ENCODE data around the gene MFSD6L.
A peak's percentile ranks its signal among the peaks of the same experiment; 100 is the strongest.

Gene MFSD6L

DNA sequence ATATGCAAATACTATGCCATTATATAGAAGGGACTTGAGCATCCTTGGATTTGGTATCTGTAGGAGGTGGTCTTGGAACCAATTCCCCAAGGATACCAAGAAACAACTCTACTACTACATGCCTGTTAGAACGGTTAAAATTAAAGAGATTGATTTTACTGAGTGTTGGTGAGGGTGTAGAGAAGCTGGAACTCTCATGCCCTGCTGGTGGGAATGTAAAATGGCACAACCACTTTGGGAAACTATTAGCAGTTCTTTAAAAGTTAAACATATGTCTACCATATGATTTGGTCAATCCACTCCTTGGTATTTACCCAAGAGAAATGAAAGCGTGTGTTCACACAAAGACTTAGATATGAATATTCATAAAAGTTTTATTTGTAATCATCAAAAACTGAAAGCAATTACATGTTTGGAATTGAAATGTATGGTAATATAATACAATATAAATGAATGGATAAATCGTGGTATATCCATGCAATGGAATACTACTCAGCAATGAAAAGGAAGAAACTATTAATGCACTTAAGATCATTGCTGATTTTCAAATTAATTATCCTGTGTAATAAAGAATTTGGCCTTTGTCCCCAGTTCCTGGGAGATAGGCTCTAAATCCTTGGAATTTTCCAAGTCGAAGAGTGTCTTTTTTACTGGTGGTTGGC is 7.8 kb downstream of the MFSD6L start:
- no peak for DNase-seq

DNA sequence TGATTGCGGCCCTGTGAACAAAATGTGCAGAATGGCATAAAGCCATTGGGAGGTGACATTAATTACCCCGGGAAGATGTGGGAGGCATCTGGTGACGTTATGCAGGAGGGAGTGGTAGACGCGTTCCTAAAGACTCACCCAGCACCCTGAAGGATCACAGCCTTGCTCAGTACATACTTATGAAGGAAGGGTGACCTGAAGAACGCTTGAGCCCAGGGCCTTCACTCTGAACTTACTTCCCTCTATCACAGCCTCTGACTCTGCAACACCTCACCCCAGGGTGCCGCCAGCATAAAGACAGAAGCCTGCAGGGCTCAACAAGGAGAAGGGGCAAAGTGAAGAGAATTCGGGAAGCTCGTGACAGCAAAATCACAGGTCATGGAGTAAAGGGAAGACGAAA is 9.4 kb downstream of the MFSD6L start:
- no peak for DNase-seq

DNA sequence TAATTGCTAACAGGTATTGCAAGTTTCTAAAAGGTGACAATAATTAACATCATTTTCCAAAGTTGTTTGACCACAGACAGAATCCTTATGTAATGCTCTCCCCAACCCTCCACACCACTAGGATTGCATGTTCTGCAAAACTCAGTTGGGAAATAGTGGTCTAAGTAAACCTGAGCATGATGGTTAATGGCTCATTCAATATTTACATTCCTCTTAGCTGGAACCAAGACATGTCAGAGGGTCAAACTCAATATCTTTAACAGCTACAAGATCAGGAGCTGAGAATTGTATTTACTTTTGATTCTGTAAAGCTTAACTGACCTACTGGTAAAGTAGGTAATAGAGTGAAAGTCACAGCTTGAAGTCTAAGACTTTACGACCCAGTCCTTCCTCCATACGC is 10.2 kb downstream of the MFSD6L start:
- DNase-seq, result no peak

DNA sequence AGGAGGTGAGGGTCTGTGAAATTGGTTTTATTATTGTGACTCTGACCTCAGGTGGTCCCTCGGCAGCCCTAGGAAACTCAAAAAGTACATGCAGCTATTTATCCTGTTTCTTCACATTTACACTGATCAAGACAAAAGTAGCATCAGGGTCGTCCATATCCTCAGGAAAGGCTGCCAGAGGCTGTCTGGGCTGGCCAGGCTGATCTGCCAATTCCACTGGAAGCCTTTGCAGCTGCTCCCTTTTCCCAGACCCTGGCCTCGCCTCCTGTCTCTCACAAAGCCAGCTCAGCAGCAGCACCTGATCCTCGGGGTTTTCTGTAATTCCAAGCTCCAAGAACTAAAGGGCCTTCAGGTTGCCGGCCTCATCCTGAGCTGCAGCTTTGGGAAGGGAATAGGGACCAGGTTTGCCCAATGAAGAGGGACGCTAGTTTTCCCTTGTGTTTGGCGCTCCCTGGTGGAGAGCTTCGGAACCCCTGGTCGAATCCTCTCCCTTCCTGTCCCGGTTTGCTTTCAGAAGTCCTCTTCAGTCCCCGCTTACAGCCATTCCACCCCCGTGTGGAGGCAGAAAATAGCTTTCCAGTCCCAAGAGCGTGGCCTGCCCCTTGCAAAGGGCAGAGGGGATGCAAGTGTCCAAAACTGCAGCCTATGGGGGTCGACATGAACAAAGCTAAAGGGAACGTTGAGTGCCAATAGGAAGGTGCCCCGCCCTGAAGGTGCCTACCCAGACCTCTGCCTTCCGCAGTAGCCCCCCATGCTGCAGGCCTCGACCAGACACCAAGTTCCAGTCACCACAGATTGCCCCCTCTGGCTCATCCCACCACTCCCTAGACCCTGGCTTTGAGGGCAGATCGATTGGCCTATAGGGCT is 13.4 kb downstream of the MFSD6L start:
- DNase-seq, result peak in 1 of 2 experiments; percentile 5

DNA sequence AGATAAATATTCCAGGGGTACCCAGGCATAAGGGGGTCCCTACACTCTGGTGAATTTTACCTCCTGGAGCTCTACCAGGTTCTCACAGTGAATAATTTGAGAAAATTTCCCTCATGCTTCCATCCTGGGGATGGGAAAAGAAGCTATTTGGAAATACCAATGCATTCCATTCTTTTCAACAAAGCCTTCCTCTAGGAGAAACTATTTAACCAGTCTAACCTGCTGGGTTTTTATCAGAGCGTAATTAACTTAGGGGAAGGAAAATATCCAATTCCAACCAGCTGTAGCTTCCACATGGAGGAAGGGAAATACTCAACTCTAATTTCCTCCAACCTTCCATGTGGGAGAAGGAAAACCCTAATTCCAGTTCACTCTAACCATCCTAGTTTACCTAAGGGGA is 17.0 kb downstream of the MFSD6L start:
- no peak for DNase-seq

DNA sequence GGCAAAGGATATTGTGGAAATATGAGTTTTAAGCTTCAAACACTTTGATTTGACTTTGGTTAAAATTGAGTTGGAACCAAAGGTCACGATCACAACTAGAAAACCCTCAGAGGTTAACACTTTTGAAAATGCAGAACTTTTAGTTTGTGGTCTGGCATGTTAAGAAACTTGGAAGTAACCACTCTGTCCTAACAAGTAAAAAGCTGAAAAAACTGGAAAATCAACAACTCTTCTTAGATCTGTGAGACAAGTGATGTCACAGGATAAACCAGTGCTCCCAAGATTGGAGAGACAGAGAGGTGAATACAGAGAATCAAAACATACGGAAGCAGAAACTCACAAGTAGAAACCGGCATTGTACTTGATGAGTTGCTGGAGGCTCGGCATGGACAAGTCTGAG is 17.4 kb downstream of the MFSD6L start:
- DNase-seq, result no peak

DNA sequence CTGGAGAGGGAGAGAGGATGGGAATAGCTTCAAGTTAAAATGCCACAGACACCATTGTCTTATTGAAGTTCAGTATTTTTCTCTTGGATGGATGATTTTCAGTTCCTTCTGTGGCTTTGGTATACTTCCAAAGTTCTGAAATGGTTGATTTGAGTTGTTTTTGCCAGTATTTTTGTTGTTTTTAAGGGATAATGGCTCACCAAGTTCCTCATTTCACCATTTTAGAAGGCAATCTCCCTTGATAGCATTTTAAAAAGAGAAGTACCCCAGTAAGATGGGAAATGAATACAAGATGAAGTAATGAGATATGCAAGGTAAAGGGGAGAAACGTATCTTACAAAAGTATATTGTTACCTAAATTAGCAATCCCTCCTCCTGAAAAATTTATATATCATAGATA is 22.3 kb downstream of the MFSD6L start:
- no peak for DNase-seq

DNA sequence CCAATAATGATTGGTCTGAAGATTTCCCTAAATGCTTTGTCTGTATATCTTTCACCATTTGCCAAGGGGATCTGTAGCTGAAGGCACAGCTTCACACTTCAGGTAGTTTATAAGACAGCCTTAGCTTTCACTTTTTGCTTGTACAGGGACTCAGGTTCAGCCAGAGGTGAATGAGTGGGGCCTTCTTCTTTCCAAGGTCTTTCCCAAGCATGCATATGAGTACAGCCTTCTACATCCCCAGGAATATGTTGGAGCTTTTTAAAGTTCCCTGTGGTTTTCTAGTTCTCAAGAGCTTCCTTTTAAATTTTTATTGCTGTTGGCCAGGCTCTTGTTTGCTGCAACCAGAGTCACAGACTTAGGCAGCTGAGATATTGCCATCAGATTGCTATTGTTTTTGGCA is 22.9 kb downstream of the MFSD6L start:
- DNase-seq, result no peak

DNA sequence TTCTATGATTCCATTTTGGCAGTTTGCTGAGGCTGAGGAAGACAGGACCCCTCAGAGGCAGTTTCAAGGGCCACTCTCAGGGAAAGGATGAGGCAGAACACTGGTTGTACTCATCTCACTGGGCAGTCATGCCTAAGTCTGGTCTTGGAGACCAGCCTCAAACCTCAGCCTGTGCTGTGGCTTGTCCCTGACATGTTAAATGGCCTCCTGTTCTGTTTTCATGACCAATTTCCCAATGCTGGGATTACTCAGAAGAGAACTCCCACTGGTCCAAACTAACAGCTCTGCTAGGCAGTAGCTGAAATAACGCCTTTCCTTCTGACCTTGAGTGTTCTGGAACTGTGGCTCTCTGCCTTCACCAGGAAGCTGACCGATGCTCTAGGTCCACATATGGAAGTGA is 32.4 kb downstream of the MFSD6L start:
- no peak for DNase-seq

DNA sequence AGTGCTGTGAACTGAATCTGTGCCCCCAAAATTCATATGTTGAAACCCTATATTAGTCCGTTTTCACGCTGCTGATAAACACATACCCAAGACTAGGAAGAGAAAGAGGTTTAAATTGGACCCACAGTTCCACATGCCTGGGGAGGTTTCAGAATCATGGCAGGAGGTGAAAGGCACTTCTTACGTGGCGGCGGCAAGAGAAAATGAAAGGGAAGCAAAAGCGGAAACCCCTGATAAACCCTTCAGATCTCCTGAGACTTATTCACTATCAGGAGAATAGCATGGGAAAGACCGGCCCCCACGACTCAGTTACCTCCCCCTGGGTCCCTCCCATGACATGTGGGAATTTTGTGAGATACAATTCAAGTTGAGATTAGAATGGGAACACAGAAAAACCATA is 37.2 kb downstream of the MFSD6L start:
- DNase-seq, result no peak

DNA sequence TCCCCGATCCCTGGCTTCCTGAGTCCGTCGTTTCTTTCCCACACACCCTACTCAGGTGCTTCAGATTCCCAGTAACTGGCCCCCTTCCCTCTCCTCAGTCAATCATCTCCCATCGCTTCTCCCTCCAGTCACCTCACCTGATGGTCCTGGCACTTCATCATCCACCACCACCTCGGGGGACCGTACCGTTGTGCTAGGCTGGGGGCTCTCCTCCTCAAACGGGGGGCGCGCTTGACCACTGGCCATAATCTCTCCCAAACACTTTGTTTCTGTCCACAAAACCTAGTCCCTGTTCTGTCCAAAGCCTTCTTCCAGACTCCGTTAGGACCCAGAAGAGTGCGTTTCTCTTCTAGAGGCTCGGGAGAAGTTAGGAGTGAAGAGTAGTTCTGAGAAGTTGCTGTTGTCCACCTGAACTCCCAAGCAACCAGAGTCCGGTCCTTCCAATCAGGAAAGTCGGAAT is 41.0 kb downstream of the MFSD6L start, which contains the start of gene SPDYE4:
Gene SPDYE4 (minus strand): TSS at position 410 of the 460 bp plus-strand sequence. CDS start 164 bp downstream, at position 246.
- no peak for DNase-seq

DNA sequence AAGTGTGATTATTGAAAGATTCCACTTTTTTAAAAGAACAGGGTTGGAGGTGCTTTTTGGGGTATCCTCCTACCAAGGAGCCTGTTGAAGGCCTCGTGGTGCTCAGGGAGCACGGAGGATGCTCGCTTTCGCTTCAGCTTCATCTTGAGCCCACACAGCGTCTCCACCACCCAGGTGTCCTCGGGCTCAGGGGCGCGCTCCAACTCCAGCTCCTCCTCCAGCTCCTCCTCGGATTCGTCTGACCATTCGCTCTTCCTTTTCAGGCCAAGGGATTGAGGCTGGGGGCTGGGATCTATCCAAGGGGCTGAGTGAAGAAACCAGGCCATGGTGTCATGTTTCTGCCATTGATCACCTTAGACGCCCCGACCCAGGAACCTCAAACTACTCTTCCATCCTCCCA is 42.0 kb downstream of the MFSD6L start:
- DNase-seq, result no peak

DNA sequence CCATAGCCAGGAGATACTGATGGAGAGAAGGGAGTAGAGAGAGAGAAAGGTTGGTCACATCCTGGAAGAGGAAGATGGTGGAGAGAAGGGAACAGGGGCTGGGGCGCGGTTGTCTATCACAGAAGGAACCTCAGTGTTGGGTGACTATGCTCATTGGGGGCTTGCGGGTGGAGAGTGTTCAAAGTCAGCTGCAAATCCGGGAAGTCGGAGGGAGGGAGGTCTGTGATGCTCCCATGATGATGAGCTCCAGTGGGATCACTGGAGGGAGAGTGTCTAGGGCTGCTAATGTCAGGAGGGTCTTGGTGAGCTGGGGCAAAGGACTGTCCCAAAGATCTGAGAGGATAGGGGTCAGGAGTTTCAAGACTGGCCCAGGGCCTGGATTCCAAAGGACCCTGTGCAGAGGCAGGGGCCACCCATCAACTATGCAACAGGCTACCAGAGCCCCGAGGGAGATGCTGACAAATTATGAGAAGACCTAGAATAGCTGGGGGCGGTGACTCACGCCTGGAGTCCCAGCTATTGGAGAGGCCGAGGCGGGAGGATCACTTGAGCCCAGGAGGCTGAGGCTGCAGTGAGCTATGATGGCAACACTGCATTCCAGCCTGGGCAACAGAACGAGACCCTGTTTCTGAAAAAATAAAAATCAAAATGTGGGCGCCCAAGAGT is 43.4 kb downstream of the MFSD6L start:
- DNase-seq, result no peak

DNA sequence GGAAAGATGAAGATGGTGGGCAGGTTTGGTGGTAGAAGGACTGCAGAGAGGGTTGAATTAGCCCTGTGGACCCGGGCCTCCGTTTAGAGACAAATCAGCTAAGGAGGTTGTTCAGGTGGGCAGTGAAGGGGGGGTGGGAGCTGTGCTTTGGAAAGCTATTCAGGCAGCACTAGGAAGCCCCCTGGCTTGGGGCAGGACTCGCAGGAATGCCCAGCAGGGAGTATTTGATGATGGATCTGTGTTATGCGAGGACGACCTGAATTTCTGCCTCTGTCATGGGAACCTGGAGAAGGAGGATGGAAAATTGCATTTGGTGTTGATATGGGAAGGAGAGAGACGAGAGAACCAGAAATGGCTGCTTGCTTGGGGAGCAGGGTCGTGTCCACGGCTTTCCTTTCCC is 44.3 kb downstream of the MFSD6L start:
- DNase-seq, result no peak

DNA sequence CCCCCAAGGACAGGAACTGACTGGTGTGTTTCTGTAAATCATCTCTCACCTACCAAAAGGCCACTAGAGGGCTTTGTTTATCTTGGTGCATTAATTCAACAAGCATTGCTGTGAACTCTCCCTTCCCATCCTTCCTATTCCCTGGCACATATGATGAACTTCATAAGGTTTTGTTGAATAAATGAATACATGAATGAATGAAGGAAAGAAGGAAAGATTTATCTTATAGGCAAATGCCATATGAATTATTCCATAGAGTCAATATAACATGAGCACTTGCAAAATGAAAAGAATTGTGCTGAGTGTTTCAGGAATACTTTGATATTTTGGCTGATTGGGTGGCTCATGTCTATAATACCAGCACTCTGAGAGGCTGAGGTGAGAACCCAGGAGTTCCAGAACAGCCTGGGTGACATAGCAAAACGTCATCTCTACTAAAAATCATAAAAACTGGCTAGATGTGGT is 45.2 kb downstream of the MFSD6L start:
- peak; percentile 1 to 8 for DNase-seq

DNA sequence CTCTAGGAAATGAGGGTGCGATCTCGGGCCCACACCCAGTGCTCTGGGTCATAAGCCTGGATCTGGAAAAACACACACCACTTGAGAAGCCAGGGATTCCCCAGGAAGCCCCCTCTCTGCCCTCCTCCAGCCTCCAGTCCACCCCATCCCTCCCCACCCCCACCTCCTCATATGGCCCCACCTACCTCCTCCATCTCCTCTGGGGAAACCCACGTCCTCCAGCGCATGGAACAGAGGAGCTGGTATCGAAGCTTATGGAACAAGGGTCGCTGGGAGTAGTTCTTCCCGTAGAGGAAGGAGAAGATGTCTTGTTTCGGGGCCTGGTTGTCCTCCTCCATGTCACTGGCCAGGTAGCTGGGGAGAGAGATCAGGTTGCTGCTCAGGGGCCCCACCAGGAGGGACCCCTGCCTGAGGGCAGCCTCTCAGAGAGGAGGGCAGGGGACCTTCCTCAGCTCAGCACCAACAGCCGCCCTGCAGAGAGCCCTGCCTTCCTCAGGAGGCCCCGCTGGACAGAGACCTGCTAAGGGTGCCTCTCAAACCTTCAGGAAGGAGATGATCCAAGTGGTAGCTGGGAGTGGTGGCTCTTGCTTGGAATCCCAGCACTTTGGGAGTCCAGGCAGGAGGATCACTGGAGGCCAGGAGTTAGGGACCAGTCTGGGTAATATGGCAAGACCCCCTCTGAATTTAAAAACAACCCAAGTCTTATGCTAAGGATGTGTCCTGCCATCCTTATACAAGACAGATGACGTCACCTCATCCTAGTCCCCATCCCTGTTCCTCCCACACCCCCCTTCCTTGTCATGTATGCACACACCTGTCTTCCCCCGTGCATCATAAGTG is 45.8 kb downstream of the MFSD6L start:
- no peak for DNase-seq

DNA sequence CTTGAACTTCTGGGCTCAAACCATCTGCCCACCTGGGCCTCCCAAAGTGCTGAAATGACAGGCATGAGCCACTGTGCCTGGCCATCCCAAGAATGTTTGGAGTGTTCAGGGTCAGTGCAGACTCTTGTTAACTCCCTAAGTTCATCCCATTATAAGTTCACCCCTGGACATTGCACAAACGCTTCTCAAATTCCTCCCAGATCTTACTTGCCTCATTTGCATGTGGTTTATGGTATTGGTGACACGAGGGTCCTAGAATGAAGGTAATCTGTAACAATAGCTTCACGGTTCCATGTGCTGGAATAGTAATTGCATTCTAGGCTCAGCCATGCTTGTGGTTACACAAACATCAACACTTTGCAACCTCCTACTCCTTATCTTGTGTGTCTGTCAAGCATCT is 49.5 kb downstream of the MFSD6L start:
- DNase-seq, result no peak

DNA sequence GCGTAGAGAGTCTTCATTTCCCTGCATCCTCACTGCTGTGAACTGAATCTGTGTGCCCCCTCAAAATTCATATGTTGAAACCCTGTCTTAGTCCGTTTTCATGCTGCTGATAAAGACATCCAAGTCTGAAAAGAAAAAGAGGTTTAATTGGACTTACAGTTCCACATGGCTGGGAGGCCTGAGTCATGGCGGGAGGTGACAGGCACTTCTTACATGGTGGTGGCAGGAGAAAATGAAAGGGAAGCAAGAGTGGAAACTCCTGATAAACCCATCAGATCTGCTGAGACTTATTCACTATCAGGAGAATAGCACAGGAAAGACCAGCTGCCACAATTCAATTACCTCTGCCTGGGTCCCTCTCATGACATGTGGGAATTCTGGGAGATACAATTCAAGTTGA is 51.4 kb downstream of the MFSD6L start:
- no peak for DNase-seq
